Hepatocyte (in vitro differentiated cells): ENCODE data around the gene TCF12. TPM values are rescaled to one million over a fixed set of nuclear protein-coding genes. Genes with fewer than 3 reads are reported as not detected.

Experiments used
- DNase-seq: peaks from one replicate; pipeline ENCODE4 v3.0.0-alpha.2; 2016; ENCODE audit warnings: low spot score
- H2AFZ ChIP-seq: fragments of 200-600 bp; sonication (generic); 2 replicates; pipeline ENCODE4 v1.6.0; 2016; ENCODE audit warnings: antibody characterized with exemption, mild to moderate bottlenecking
- H3K27ac ChIP-seq: fragments of 200-600 bp; sonication (generic); 2 replicates; pipeline ENCODE4 v1.5.1; 2016; ENCODE audit warnings: mild to moderate bottlenecking
- H3K27me3 ChIP-seq: fragments of 200-600 bp; sonication (generic); 2 replicates; pipeline ENCODE4 v1.6.1; 2016
- H3K36me3 ChIP-seq: fragments of 200-600 bp; sonication (generic); replicated peaks from 2 replicates; pipeline ENCODE4 v1.5.1; 2016; ENCODE audit warnings: low read depth; ENCODE audit not compliant: insufficient read depth
- H3K4me1 ChIP-seq: fragments of 200-600 bp; sonication (generic); 2 replicates; pipeline ENCODE4 v1.5.1; 2016; ENCODE audit warnings: mild to moderate bottlenecking, moderate library complexity; ENCODE audit not compliant: insufficient read depth
- H3K4me2 ChIP-seq: fragments of 200-600 bp; sonication (generic); 2 replicates; pipeline ENCODE4 v1.6.0; 2016
- H3K4me3 ChIP-seq: fragments of 200-600 bp; sonication (generic); 2 replicates; pipeline ENCODE4 v1.5.1; 2016; ENCODE audit warnings: mild to moderate bottlenecking
- H3K79me2 ChIP-seq: fragments of 200-600 bp; sonication (generic); 2 replicates; pipeline ENCODE4 v1.6.0; 2017; ENCODE audit warnings: mild to moderate bottlenecking
- H3K9me2 ChIP-seq: fragments of 200-600 bp; sonication (generic); replicated peaks from 2 replicates; pipeline ENCODE4 v1.6.0; 2017; ENCODE audit warnings: mild to moderate bottlenecking; ENCODE audit not compliant: insufficient read depth
- H3K9me3 ChIP-seq: fragments of 200-600 bp; sonication (generic); 2 replicates; pipeline ENCODE4 v1.5.1; 2016; ENCODE audit warnings: low read depth, mild to moderate bottlenecking
- H4K20me1 ChIP-seq: fragments of 200-600 bp; sonication (generic); 2 replicates; pipeline ENCODE4 v1.6.0; 2016; ENCODE audit warnings: mild to moderate bottlenecking; ENCODE audit not compliant: insufficient read depth, poor library complexity, severe bottlenecking
- EZH2 ChIP-seq: fragments of 200-600 bp; sonication (generic); IDR thresholded peaks from 2 replicates; pipeline ENCODE4 v1.6.1; 2016; ENCODE audit warnings: antibody characterized with exemption, mild to moderate bottlenecking, borderline replicate concordance
- EZH2phosphoT487 ChIP-seq: fragments of 200-600 bp; sonication (generic); IDR thresholded peaks from one replicate; pipeline ENCODE4 v1.6.1; 2018; ENCODE audit warnings: antibody characterized with exemption, mild to moderate bottlenecking, low read depth, moderate library complexity; ENCODE audit not compliant: unreplicated experiment, severe bottlenecking
- WGBS: methylation state at CpG from one replicate; pipeline ENCODE4 v1.1.6; 2016; ENCODE audit warnings: low lambda C conversion rate; ENCODE audit errors: missing lambda C conversion rate; 5-methylcytosine and 5-hydroxymethylcytosine counted together
- polyA plus RNA-seq: library from polyadenylated mRNA; unstranded; fragments of >200 nt; fragmentation: Nextera tagmentation; extraction: Ambion mirVana; gene quantifications from 2 replicates; pipeline ENCODE4 v1.2.1, GENCODE V29; 2016
- total RNA-seq: library from RNA; depleted of rRNA; stranded (reverse); fragments of >200 nt; gene quantifications from 2 replicates; pipeline ENCODE4 v1.2.3, GENCODE V29; 2014
- TF ChIP-seq, protein P1 (sequence below): fragments of 200-600 bp; sonication (generic); IDR thresholded peaks from 2 replicates; pipeline ENCODE4 v1.5.1; 2016; ENCODE audit warnings: antibody characterized with exemption, mild to moderate bottlenecking; ENCODE audit not compliant: poor library complexity

Gene TCF12
- total and polyA plus RNA-seq, 2 experiments from 2014 or later, result 42.0 to 93.2 TPM

DNA sequence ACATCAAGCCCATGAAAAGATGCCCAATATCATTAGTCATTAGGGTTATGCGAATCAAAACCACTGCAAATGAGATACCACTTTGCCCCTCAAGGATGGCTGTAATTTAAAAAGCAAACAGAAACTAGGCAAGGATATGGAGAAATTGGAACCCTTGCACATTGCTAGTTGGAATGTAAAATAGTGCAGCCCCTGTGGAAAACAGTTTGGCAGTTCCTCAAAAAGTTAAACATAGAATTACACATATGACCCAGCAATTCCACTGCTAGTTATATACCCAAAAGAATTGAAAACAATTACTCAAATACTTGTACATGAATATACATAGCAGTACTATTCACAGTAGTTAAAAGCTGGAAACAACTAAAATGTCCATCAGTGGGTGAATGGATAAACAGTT, 271.0 kb downstream of the TCF12 start:
- H2AFZ ChIP-seq, result no peak overlapping the region
- 100% methylated on average over 1 of the region's 1 CpG for WGBS
- TF ChIP-seq, protein P1, sequence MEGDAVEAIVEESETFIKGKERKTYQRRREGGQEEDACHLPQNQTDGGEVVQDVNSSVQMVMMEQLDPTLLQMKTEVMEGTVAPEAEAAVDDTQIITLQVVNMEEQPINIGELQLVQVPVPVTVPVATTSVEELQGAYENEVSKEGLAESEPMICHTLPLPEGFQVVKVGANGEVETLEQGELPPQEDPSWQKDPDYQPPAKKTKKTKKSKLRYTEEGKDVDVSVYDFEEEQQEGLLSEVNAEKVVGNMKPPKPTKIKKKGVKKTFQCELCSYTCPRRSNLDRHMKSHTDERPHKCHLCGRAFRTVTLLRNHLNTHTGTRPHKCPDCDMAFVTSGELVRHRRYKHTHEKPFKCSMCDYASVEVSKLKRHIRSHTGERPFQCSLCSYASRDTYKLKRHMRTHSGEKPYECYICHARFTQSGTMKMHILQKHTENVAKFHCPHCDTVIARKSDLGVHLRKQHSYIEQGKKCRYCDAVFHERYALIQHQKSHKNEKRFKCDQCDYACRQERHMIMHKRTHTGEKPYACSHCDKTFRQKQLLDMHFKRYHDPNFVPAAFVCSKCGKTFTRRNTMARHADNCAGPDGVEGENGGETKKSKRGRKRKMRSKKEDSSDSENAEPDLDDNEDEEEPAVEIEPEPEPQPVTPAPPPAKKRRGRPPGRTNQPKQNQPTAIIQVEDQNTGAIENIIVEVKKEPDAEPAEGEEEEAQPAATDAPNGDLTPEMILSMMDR, result no peak
- no peak for TF ChIP-seq EZH2phosphoT487
- no peak for TF ChIP-seq EZH2

DNA sequence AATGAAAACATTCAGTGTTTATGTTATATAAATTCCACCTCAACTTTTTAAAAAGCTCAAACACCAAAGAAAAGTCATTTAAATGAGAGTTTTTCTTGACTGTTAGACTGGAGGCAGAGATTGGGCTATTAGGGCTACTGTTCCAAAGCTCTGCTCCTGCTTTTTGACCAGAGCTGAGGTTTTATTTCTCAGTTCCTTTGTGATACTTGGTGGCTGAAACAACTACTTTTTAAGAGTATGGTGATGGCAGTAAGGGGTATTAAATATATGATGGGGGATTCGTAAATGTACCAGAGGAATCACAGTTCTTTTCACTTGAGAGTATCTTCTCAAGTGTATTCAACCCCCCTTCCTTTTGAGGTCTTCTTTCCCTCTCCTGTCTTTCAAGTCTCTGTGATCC, 271.8 kb downstream of the TCF12 start:
- DNase-seq, result no peak
- TF ChIP-seq, protein P1, result no peak
- TF ChIP-seq EZH2phosphoT487, result no peak
- no peak for TF ChIP-seq EZH2
- Histone ChIP-seq H3K27me3 (no peaks in the 10 kb centered on the region), H3K4me1 (no peaks in the 10 kb centered on the region), H3K4me2 (no peak overlapping the region), H3K9me3 (no peaks in the 10 kb centered on the region), H3K79me2 (no peaks in the 10 kb centered on the region), H3K4me3 (no peak overlapping the region), H3K36me3 (no peaks in the 10 kb centered on the region), H4K20me1 (no peaks in the 10 kb centered on the region), H3K27ac (no peak overlapping the region), H2AFZ (no peak overlapping the region), H3K9me2 (no peaks in the 10 kb centered on the region)
- WGBS, result 96% methylated on average over 1 of the region's 1 CpG

More for the DNA sequence above, 271.0 kb downstream of the TCF12 start:
- Histone ChIP-seq H3K4me2 (no peak overlapping the region), H3K9me2 (no peaks in the 10 kb centered on the region), H3K27me3 (no peaks in the 10 kb centered on the region), H3K9me3 (no peaks in the 10 kb centered on the region), H3K4me3 (no peak overlapping the region), H3K27ac (no peak overlapping the region), H3K36me3 (no peaks in the 10 kb centered on the region), H3K4me1 (peaks cover 5% of the 10 kb centered on the region), H4K20me1 (no peaks in the 10 kb centered on the region), H3K79me2 (no peaks in the 10 kb centered on the region)
- no peak for DNase-seq

DNA sequence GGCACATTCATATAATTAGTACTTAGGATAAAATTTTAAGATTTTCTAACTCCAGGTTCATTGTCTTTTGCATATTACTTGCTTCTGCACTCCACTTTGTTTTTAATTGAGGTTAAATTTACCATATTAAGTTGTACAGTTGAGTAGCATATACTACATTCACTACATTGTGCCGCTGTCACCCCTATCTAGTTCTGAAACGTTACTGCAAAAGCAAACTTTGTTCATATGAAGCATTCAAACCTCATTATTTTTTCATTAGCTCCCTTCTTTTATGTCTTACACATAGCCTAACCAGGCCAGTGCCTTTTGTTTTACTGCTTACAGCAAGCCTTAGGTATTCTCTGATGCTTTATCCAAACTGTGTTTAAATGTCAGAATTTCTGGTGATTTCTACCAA, 274.7 kb downstream of the TCF12 start:
- no peak overlapping the region for H3K27ac ChIP-seq
- 92% methylated on average over 2 of the region's 2 CpGs for WGBS
- DNase-seq, result no peak
- no peaks in the 10 kb centered on the region for H3K27me3 ChIP-seq
- TF ChIP-seq EZH2 (no peak), EZH2phosphoT487 (no peak)
- TF ChIP-seq, protein P1, result no peak
- H3K4me1 ChIP-seq, result peaks cover 3% of the 10 kb centered on the region
- H3K36me3 ChIP-seq, result no peaks in the 10 kb centered on the region
- no peaks in the 10 kb centered on the region for H3K9me2 ChIP-seq
- no peak overlapping the region for H3K4me2 ChIP-seq
- no peak overlapping the region for H3K4me3 ChIP-seq
- H3K9me3 ChIP-seq, result no peaks in the 10 kb centered on the region
- no peaks in the 10 kb centered on the region for H4K20me1 ChIP-seq
- peaks cover 6% of the 10 kb centered on the region for H3K79me2 ChIP-seq
- H2AFZ ChIP-seq, result no peak overlapping the region

DNA sequence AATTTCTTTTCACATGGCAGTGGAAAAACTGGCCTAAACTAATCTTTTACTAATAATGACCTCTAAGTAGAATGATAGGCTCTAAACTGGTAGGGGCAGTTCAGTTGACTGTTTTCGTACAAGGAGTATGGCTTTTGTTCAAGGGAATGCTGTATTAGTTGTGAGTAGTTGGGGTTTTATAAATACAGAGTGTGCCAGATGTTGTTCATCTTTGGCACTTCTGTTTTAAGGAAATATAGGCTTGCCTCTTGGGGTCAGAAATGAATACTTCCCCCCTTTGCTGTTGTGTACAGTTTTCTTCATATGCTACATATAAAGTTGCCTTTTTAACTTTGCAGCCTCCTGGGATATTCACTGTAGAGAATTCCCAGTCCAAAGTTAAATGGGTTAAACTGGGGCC, 276.9 kb downstream of the TCF12 start:
- Histone ChIP-seq H3K79me2 (peaks cover 7% of the 10 kb centered on the region), H3K4me2 (no peak overlapping the region), H3K27me3 (no peaks in the 10 kb centered on the region), H3K27ac (no peak overlapping the region), H3K4me3 (no peak overlapping the region), H3K36me3 (no peaks in the 10 kb centered on the region), H3K9me3 (no peaks in the 10 kb centered on the region), H3K4me1 (peaks cover 15% of the 10 kb centered on the region), H3K9me2 (no peaks in the 10 kb centered on the region), H2AFZ (no peak overlapping the region), H4K20me1 (no peaks in the 10 kb centered on the region)
- 91% methylated on average over 1 of the region's 1 CpG for WGBS
- DNase-seq, result no peak
- no peak for TF ChIP-seq EZH2phosphoT487
- no peak for TF ChIP-seq EZH2
- TF ChIP-seq, protein P1, result no peak
